IPS DF 6.9 (cell line): Measurements from ENCODE around the gene SLC5A2.
"Not testable (repeated sequence)": the region's sequence is repeated elsewhere in the genome, so short reads cannot be mapped to it uniquely, and the experiment has no call there.

Experiments used
- DNase-seq: peaks from one replicate; pipeline ENCODE4 v3.0.0-alpha.2; 2013; ENCODE audit warnings: low read depth, low spot score
- H3K27ac ChIP-seq: one replicate; pipeline ENCODE4 v1.5.1; 2013; ENCODE audit warnings: low read length, control low read depth
- H3K27me3 ChIP-seq: 2 replicates; pipeline ENCODE4 v1.6.1; 2013; ENCODE audit warnings: mild to moderate bottlenecking, low read length; ENCODE audit not compliant: control insufficient read depth, insufficient read depth
- H3K36me3 ChIP-seq: 2 replicates; pipeline ENCODE4 v1.6.1; 2013; ENCODE audit warnings: low read length; ENCODE audit not compliant: control insufficient read depth, insufficient read depth
- H3K4me1 ChIP-seq: 2 replicates; pipeline ENCODE4 v1.6.1; 2013; ENCODE audit warnings: low read length; ENCODE audit not compliant: control insufficient read depth, insufficient read depth
- H3K4me3 ChIP-seq: 2 replicates; pipeline ENCODE4 v1.5.1; 2013; ENCODE audit warnings: mild to moderate bottlenecking, low read length
- H3K9me3 ChIP-seq: 2 replicates; pipeline ENCODE4 v1.6.1; 2013; ENCODE audit warnings: low read length, inconsistent platforms; ENCODE audit not compliant: control insufficient read depth, insufficient read depth
- WGBS: extraction: QIAGEN DNeasy Blood & Tissue Kit; methylation state at CpG from one replicate; pipeline ENCODE4 v1.1.7; 2013; ENCODE audit warnings: mixed read lengths, missing lambda C conversion rate; ENCODE audit not compliant: insufficient read length, insufficient coverage; 5-methylcytosine and 5-hydroxymethylcytosine counted together

SLC5A2 gene

DNA sequence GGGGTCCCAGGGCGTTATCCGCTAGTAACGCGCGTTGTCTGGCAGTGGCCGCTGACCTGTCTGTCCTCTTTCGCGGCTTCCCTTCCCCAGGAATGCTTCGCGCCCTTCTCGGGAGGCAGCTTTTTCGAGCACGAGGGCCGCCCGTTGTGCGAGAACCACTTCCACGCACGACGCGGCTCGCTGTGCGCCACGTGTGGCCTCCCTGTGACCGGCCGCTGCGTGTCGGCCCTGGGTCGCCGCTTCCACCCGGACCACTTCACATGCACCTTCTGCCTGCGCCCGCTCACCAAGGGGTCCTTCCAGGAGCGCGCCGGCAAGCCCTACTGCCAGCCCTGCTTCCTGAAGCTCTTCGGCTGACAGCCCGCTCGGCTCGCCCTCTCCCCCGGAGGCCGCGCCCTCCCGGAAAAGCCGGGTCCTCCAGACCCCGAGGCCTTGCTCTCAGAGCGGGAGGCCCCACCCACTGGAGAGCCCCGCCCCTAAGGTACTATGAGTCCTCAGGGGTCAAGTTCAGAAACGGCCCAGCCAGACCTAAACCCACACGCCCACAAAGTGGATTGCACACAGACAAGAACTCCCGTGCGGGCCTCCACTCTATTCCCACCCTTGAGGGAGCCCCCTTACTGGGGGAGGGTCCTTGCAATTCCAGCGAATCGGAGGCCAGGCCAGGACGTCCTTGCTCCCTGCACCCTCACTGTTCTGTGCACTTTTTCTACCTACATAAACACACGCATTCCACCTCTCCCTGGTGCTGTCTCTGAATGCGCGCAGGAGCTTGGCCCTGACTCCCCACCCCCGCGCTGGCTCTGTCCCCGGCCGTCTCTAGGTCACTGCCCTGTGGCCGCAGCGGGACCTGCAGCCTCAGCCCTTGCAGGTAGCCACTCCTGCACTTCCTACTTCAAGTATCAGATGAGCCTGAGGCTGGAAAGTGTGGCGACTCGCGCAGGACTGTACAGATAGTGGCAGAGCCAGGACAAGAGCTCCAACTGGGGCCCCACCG lies 5.4 kb upstream of the SLC5A2 start:
- Histone ChIP-seq H3K36me3 (no peaks in the 10 kb centered on the region), H3K4me1 (no peaks in the 10 kb centered on the region), H3K27ac (no peak overlapping the region), H3K4me3 (peak overlapping the region; percentile 52; the same call in 1 of the 2 replicates), H3K9me3 (no peaks in the 10 kb centered on the region), H3K27me3 (peaks cover 1% of the 10 kb centered on the region; the same call in 1 of the 2 replicates)
- no peak for DNase-seq
- WGBS, result no CpG with 5 or more reads among the region's 67 CpGs

- DNase-seq, result no peak
- no CpG with 5 or more reads among the region's 3 CpGs for WGBS
- no peak overlapping the region for H3K27ac ChIP-seq
- no peaks in the 10 kb centered on the region for H3K9me3 ChIP-seq
- no peak overlapping the region for H3K4me3 ChIP-seq
- H3K36me3 ChIP-seq, result no peaks in the 10 kb centered on the region
- no peaks in the 10 kb centered on the region for H3K4me1 ChIP-seq
- H3K27me3 ChIP-seq, result peaks cover 1% of the 10 kb centered on the region; the same call in 1 of the 2 replicates
Observed at GRCh38 chr16:31478956-31479355, 4.0 kb upstream of the SLC5A2 start.

GRCh38 chr16:31479751-31480150 lies 3.2 kb upstream of the SLC5A2 start:
- no peaks in the 10 kb centered on the region for H3K9me3 ChIP-seq
- peaks cover 1% of the 10 kb centered on the region; the same call in 1 of the 2 replicates for H3K27me3 ChIP-seq
- H3K27ac ChIP-seq, result no peak overlapping the region
- peaks cover 3% of the 10 kb centered on the region; the same call in 1 of the 2 replicates for H3K4me1 ChIP-seq
- no peak overlapping the region for H3K4me3 ChIP-seq
- DNase-seq, result no peak
- no CpG with 5 or more reads among the region's 9 CpGs for WGBS
- H3K36me3 ChIP-seq, result no peaks in the 10 kb centered on the region

DNA sequence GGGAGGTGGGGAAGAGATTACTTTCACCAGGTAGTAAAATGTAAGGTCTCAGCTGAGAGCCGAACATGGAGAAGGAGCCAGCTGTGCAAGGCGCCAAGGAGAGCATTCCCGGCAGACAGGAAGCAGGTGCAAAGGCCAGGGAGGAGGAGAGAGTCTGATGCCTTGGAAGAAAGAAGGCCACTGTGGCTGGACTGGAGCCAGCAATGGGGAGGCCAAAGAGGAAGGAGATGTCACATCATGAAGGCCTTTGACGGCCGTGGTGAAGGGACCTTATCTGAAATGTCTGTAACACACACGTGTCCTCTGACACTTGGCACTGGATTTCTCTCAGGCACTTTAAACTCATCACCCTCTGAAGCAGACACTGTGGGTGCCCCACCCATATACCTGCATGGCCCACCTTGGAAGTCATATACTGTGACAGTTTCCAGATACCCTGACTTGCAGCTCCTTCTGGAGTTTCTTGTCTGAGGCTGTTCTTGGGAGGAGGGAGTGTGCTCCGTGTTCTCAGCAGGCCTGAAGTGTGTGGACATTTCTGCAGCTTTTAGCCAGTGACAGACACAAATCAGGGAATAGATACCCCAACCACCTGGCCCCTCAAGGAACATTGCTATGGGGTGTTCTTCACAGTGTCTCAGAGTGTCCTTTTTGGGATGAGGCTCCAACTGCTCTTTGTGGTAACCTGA lies 1.9 kb upstream of the SLC5A2 start:
- no peak for DNase-seq
- Histone ChIP-seq H3K27ac (no peak overlapping the region), H3K4me1 (peaks cover 3% of the 10 kb centered on the region; the same call in 1 of the 2 replicates), H3K36me3 (no peaks in the 10 kb centered on the region), H3K27me3 (peaks cover 1% of the 10 kb centered on the region; the same call in 1 of the 2 replicates), H3K4me3 (no peak overlapping the region), H3K9me3 (no peaks in the 10 kb centered on the region)
- WGBS, result no CpG with 5 or more reads among the region's 7 CpGs

DNA sequence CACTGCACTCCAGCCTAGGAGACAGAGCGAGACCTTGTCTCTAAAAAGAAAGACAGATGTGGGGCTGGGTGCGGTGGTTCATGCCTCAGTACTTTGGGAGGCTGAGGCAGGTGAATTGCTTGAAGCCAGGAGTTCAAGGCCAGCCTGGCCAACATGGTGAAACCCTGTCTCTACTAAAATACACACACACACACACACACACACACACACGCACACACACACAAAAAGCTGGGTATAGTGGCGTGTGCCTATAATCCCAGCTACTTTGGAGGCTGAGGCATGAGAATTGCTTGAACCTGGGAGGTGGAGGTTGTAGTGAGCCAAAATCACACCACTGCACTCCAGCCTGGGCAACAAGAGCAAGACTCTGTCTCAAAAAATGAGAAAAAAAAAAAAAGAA lies 1.1 kb downstream of the SLC5A2 start:
- H3K27ac ChIP-seq, H3K4me1 ChIP-seq, DNase-seq, H3K36me3 ChIP-seq, H3K27me3 ChIP-seq, H3K4me3 ChIP-seq, H3K9me3 ChIP-seq: not testable (repeated sequence)
- WGBS, result no CpG with 5 or more reads among the region's 4 CpGs

DNA sequence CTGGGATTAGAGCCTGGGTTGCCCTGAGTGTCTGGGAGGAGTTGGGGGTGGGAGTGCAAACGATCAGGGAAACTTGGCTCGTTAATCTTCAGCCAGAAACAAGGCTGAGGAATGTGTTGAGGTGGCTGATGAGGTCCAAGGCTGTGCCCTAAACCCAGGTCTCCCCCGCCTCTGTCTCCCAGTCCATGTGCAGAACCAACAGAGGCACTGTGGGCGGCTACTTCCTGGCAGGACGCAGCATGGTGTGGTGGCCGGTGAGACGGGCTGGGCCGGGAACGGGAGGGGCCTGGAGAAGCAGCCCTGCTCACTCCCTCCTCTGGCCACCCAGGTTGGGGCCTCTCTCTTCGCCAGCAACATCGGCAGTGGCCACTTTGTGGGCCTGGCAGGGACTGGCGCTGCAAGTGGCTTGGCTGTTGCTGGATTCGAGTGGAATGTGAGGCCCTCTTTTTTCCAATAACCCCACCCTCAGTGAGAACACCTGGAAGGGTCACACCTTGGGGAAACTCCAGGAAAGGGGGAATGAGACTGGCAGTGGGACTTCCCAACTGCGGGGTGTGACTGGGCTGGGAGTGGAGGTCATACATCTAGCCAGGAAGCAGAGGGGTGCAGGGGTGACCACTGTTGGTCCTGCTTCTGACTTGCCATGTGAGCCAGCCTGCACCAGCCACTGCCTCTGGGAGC lies 1.7 kb downstream of the SLC5A2 start:
- H3K9me3 ChIP-seq, result no peaks in the 10 kb centered on the region
- no peak overlapping the region for H3K4me3 ChIP-seq
- no peaks in the 10 kb centered on the region for H3K36me3 ChIP-seq
- WGBS, result no CpG with 5 or more reads among the region's 14 CpGs
- peaks cover 3% of the 10 kb centered on the region; the same call in 1 of the 2 replicates for H3K4me1 ChIP-seq
- no peak overlapping the region for H3K27ac ChIP-seq
- no peak for DNase-seq
- peaks cover 8% of the 10 kb centered on the region; the same call in 1 of the 2 replicates for H3K27me3 ChIP-seq

- Histone ChIP-seq H3K36me3 (no peaks in the 10 kb centered on the region), H3K4me3 (no peak overlapping the region), H3K4me1 (peaks cover 3% of the 10 kb centered on the region; the same call in 1 of the 2 replicates), H3K27me3 (peaks cover 8% of the 10 kb centered on the region; the same call in 1 of the 2 replicates), H3K9me3 (no peaks in the 10 kb centered on the region), H3K27ac (no peak overlapping the region)
- no CpG with 5 or more reads among the region's 17 CpGs for WGBS
- DNase-seq, result no peak
Observed at GRCh38 chr16:31485571-31485970, 2.6 kb downstream of the SLC5A2 start.

DNA sequence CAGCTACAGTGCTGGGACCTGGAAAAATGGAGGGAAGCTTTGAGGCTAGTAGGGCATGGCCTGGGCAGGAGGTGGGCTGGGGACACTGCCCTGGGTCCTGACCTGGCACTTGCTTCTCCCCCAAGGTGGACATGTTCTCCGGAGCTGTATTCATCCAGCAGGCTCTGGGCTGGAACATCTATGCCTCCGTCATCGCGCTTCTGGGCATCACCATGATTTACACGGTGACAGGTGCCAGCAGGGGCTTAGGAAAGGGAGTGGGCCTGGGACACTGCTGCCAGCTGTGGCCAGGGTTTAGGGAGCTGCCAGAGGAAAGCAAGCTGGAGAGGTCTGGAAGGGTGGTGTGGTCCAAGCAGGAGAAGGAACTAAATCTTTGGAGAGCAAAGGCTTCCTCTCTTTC lies 3.1 kb downstream of the SLC5A2 start:
- DNase-seq, result no peak
- Histone ChIP-seq H3K27ac (no peak overlapping the region), H3K27me3 (peaks cover 8% of the 10 kb centered on the region; the same call in 1 of the 2 replicates), H3K4me1 (peaks cover 3% of the 10 kb centered on the region; the same call in 1 of the 2 replicates), H3K36me3 (no peaks in the 10 kb centered on the region), H3K4me3 (no peak overlapping the region), H3K9me3 (no peaks in the 10 kb centered on the region)
- no CpG with 5 or more reads among the region's 5 CpGs for WGBS

GRCh38 chr16:31487071-31487719 lies 4.3 kb downstream of the SLC5A2 start:
- no CpG with 5 or more reads among the region's 48 CpGs for WGBS
- Histone ChIP-seq H3K27me3 (peaks cover 8% of the 10 kb centered on the region; the same call in 1 of the 2 replicates), H3K4me1 (peaks cover 3% of the 10 kb centered on the region; the same call in 1 of the 2 replicates), H3K9me3 (no peaks in the 10 kb centered on the region), H3K36me3 (no peaks in the 10 kb centered on the region), H3K4me3 (peak overlapping the region; percentile 47; the same call in 1 of the 2 replicates), H3K27ac (no peak overlapping the region)
- DNase-seq, result no peak
